GM12874 (cell line): Measurements from ENCODE around the gene SLC22A25.

ENCODE experiments used
- TF ChIP-seq, protein P1 (sequence below): IDR thresholded peaks from 2 replicates; pipeline ENCODE4 v1.5.1; 2011; ENCODE audit warnings: low read depth, mild to moderate bottlenecking, control low read depth, low read length, moderate library complexity; ENCODE audit not compliant: insufficient read depth

SLC22A25 gene

DNA sequence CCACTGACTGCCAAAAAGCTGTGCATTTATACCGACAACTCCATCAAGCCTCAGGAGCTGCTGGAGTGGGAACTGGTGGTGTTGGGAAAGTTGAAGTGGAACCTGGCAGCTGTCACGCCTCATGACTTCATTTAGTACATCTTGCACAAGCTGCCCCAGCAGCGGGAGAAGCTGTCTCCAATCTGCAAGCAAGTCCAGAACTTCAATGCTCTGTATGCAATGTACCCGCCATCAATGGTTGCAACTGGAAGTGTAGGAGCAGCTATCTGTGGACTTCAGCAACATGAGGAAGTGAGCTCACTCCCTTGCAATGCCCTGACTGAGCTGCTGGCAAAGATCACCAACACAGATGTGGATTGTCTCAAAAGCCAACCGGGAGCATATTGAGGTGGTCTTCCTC is at the start of gene SLC22A25:
TSS of gene SLC22A25 (minus strand) at position 67 of the 400 bp plus-strand sequence. CDS start 13,947 bp downstream, outside the sequence.
- TF ChIP-seq, protein P1, sequence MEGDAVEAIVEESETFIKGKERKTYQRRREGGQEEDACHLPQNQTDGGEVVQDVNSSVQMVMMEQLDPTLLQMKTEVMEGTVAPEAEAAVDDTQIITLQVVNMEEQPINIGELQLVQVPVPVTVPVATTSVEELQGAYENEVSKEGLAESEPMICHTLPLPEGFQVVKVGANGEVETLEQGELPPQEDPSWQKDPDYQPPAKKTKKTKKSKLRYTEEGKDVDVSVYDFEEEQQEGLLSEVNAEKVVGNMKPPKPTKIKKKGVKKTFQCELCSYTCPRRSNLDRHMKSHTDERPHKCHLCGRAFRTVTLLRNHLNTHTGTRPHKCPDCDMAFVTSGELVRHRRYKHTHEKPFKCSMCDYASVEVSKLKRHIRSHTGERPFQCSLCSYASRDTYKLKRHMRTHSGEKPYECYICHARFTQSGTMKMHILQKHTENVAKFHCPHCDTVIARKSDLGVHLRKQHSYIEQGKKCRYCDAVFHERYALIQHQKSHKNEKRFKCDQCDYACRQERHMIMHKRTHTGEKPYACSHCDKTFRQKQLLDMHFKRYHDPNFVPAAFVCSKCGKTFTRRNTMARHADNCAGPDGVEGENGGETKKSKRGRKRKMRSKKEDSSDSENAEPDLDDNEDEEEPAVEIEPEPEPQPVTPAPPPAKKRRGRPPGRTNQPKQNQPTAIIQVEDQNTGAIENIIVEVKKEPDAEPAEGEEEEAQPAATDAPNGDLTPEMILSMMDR = no peak

DNA sequence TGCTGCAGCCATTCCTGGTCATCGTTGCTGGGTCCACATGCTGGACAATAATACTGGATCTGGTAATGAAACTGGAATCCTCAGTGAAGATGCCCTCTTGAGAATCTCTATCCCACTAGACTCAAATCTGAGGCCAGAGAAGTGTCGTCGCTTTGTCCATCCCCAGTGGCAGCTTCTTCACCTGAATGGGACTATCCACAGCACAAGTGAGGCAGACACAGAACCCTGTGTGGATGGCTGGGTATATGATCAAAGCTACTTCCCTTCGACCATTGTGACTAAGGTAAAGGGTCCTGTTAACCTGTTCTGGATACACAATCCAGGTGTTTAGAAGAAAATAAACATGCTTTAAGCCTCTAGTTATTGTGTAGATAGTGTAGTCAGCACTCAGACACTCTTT is 46.9 kb upstream of the SLC22A25 start:
- TF ChIP-seq, protein P1 = no peak

DNA sequence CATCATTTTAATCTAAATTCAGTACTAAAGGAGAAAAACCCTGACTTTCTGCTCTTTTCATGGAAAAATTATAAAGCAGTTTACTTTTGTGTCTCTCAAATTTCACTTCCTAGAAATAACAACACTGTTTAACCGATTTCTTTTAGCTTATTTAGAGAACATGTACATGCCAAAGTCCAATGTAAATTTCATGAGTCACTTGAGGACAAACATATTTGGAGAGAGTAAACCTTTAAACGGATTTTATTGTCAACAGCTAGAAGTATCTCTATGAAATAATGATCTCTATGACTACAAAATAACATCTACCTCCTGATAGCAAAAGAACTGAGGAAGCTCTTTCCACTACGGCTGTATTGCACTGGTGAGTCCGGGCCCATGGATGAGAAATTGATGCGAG is 46.3 kb upstream of the SLC22A25 start:
- TF ChIP-seq, protein P1 = no peak

DNA sequence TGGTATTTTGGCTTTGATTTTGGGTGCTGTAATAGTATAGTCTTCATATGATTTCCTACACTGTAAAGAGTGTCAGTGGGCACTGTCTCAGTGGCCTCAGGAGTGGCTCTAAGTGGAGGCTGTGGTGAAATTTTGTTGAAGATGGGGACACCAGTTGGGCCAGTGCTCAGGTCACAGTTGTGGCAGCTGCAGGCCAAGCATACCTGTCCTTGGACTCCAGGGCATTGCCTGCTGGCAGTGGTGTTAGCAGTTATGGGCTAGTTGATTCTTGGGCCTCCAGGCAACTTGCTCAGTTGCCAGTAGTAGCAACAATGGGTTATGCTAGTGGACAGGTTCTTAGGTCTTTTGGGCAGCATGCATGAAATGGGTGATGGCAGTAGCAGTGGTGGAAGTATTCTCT is 39.2 kb upstream of the SLC22A25 start:
- TF ChIP-seq, protein P1 = no peak

DNA sequence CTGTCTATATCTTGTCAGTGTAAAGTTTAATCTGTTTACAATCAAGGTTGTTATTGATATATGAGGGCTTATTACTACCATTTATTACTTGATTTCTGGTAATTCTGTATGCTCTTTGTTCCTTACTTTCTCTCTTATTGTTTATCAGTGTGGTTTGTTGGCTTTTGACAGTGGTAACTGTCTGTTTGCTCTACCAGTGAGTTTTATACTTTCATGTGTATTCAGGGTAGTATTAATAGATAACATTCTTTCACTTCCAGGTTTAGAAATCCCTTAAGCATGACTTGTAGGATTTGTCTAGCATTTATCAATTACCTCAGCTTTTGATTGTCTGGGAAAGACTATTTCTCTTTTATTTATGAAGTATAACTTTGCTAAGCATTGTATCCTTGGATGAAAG is 37.5 kb upstream of the SLC22A25 start:
- TF ChIP-seq, protein P1 = no peak

DNA sequence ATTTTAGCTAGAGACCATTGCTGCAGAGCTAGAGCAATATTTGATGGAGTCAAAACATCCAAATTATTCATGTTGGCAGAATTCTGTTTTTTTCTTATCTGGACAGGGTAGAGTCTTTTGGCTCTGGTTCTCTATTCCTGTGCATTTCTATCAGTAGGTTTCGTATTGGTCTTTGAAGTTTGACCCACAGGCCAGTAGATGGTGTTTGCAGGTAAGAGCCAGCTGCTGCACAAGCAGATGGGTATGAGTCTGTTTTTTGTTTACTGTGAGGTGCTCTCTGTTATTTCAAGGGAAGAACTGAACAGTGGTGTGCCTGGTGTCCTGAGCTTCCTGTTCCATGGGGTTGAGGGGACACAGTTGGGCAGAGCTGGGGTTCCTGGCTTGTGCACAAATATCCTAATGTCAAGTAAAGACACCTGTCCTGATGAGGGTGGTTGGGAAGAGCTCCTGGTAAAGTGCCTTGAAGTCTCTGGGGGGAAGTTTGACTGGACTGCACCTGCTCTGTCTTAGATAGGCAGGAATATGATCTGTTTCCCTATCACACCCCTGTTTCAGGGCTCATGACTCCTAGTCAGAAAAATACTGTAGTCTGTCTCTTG is 34.0 kb upstream of the SLC22A25 start:
- TF ChIP-seq, protein P1 = peak; percentile 57; the same call in 1 of the 2 replicates

DNA sequence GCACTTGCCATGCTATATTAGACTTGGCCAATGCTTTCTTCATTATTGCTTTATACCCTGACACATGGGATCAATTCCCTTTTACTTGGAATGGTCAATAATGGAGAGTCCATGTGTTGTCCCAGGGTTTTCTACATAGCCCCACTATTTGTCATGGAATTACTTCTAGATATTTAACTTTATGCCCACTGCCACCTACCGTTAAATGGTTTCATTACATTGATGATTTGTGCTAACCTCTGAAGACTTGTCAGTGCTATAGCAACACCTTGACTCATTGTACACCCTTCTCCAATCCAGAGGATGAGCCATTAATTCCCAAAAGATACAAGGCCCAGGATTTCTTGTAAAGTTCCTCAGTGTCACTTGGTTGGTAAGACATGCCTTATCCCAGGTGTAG is 31.4 kb upstream of the SLC22A25 start:
- TF ChIP-seq, protein P1 = no peak
